ENCODE results near the gene RNASET2.

RNASET2 gene

DNA sequence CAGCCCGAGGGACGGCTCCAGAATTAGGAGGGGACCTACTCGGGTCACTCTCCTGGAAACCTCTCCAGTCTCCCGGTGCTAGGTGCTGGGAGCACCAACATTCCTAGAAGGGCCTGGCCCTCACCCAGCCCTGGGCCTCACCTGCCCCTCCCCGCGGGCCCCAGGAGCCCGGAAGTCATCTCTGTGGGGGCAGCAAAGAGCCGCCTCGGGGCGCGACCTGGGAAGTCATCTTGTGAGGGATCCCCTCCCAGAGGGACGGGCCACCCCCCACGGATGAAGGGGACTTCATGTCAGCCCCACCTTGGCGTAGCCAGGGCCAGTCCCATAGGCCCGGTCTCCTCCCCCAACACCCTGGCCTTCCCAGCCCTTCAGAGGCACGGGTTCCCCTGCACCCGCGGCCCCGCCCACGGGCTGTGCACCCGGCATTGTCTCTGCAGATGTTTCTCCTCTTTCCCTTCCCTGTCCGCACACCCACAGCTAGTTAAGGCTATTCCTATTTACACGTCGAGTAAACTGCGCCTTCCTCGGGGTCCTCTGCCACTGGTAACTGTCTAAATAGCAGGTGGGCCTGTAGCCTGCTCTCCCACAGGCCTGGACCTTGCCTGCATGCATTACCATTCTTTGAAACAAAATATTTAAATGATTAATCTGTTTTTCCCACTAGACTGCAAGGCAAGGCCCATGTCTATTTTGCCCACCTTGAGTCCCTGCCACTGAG is 896 bp upstream of the RNASET2 start:
- TF ChIP-seq, protein P1, sequence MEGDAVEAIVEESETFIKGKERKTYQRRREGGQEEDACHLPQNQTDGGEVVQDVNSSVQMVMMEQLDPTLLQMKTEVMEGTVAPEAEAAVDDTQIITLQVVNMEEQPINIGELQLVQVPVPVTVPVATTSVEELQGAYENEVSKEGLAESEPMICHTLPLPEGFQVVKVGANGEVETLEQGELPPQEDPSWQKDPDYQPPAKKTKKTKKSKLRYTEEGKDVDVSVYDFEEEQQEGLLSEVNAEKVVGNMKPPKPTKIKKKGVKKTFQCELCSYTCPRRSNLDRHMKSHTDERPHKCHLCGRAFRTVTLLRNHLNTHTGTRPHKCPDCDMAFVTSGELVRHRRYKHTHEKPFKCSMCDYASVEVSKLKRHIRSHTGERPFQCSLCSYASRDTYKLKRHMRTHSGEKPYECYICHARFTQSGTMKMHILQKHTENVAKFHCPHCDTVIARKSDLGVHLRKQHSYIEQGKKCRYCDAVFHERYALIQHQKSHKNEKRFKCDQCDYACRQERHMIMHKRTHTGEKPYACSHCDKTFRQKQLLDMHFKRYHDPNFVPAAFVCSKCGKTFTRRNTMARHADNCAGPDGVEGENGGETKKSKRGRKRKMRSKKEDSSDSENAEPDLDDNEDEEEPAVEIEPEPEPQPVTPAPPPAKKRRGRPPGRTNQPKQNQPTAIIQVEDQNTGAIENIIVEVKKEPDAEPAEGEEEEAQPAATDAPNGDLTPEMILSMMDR (conservative IDR thresholded peaks at IDR 0.05; ENCODE audit: low read depth, low read length): peak; percentile 5
- H3K4me3 ChIP-seq (ENCODE audit: low read depth, low read length): peak overlapping the region; percentile 83
- peak; percentile 22 for DNase-seq (ENCODE audit: low read depth)

DNA sequence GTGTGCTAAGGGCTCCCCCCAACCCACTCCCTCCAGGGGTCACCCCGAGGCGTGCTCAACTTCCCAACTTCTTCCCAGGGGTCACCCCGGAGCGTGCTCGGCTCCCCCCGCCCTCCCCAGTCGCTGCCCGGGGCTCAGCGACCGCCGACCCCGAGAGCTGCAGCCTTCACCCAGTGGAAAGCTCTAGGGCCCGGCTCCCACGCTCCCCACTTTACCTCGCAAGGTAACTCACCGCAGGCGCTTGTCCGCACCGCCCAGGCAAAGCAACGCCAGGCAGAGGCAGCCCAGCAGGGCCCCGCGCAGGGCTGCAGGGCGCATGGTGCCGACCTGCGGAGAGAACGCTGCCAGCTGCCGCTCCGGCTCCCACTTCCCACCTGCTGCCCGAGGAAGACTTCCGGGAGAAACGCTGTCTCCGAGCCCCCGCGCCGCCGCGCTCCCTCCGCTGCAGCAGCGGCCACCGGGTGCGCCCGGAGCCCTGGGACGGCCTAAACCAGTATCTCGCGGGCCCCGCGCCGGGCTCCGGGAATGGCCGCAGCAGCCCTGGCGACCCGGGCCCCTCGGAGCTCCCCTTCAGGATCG is 396 bp downstream of the RNASET2 start:
- DNase-seq (ENCODE audit: low read depth): peak; percentile 28
- TF ChIP-seq, protein P1 (conservative IDR thresholded peaks at IDR 0.05; ENCODE audit: low read depth, low read length): no peak
- peak overlapping the region; percentile 83 for H3K4me3 ChIP-seq (ENCODE audit: low read depth, low read length)

DNA sequence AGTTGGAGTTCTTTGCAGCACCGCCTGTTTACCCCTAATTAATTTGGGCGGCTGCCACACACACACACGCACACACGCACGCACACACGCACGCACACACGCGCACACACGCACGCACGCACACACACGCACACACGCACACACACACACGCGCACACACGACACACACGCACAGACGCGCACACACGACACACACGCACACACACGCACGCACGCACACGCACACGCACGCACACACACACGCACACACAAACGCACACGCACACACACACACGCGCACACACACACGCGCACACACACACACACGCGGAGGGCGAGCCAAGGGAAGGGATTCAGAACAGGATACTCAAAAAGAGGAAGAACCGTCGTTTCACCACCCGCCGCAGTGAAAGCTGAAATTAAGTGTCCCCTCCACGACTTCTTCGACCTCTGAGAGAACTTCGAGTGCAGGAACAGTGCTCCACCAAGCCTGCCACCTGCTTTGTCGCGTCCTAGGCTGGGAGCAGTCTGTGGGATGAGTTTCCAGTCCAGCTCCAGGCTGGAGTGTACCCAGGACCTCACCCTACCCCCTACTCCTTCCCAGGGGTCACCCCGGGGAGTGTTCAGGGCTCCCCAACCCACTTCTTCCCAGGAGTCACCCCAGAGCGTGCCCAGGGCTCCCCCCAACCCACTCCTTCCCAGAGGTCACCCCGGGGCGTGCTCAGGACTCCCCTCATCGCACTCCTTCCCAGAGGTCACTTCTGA is 1.1 kb downstream of the RNASET2 start:
- peak overlapping the region; percentile 83 for H3K4me3 ChIP-seq (ENCODE audit: low read depth, low read length)
- no peak for DNase-seq (ENCODE audit: low read depth)
- TF ChIP-seq, protein P1 (conservative IDR thresholded peaks at IDR 0.05; ENCODE audit: low read depth, low read length): no peak

DNA sequence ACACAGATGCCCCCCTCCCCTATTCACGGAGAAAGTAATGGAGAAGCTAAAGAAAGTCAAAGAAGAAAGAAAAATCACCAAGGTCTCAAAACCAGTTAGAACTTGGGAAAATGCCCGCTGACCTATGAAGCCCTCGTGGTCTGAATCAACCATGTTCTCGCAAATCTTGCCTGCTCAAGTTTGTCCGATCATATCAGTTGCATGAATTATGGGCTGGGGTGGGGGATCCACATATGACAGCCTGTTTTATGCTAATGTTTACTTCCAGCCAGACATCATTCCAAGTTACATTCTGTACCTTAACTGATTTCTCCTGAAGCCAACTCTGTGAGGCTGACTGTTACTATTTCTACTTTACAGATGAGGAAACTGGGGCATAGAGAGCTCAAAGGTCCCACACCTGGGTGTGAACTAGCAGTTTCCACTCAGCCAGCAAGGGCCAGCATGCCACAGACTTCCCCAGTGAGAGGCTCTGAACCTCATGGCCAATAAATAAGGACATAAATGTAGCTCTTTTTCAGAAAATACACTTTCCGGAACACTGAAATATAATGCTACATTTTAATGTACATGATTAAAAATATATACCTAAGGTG is 2.1 kb downstream of the RNASET2 start:
- DNase-seq (ENCODE audit: low read depth): no peak
- H3K4me3 ChIP-seq (ENCODE audit: low read depth, low read length): no peak overlapping the region
- TF ChIP-seq, protein P1 (conservative IDR thresholded peaks at IDR 0.05; ENCODE audit: low read depth, low read length): no peak

DNA sequence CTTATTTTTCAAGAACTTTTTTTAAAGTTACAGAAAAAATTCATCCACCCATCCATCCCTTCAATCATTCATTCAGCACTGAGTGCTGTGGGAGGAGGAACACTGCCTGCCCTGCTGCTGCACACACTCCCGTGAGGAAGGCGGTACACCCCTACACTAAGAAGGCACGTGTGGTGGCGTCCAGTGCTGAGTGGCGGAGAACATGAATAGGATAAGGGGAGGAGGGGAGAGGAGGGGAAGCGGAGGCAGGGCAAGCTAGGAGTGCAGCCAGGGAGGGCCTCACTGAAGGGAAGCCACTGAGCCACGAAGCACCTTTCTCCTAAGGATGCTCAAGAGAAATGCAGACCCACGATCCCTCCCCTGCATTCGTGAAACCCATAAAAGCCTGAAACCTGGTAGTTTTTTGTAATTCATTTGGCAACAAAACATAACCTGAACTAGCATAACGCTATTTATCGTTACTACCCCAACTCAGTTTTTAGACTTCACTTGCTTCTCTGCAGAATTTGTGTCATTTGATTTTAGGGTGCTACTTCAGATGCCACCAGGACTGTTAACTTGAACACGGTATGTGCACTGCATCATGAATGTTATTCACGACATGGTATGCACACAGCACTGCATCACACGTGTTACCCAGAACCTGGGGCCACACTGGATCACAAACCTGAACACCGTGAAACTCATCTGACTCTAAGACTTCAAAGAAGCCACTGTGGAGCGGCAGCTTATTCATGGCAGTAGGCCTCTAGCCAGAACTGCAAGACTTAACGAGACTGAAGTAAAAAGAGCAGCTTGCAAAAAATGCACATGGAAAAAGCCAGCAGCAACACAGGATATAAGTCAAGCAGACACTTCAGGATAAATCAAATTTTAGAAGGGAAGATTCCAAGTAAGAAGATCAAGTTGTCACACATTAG is 3.5 kb downstream of the RNASET2 start:
- no peak for DNase-seq (ENCODE audit: low read depth)
- H3K4me3 ChIP-seq (ENCODE audit: low read depth, low read length): no peak overlapping the region
- TF ChIP-seq, protein P1 (conservative IDR thresholded peaks at IDR 0.05; ENCODE audit: low read depth, low read length): no peak

DNA sequence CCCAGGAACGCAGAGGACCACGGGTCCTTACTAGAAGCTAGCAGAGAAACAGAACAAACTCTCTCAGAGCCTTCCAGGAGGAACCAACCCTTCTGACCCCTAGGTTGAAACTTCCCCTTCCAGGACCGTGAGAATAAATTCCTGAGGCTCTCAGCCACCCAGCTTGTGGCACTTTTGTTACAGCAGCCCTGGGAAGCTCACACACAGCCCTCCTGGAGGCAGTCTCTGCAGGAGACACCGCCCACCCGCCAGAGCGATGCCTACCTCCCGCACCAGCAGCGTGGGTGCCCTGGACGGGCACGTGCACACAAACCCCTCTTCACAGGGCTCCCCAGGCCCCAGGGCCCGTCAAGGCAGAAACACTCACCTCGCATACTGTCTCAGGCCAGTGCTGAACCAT is 4.2 kb downstream of the RNASET2 start:
- TF ChIP-seq, protein P1 (conservative IDR thresholded peaks at IDR 0.05; ENCODE audit: low read depth, low read length): no peak
- no peak for DNase-seq (ENCODE audit: low read depth)
- H3K4me3 ChIP-seq (ENCODE audit: low read depth, low read length): no peak overlapping the region
